CD14-positive monocyte (primary cell): ENCODE data around the gene SAMD5. TPM values are rescaled to one million over a fixed set of nuclear protein-coding genes. Genes with fewer than 3 reads are reported as not detected.

Source experiments
- DNase-seq, 3 donors: peaks; one replicate each; pipeline ENCODE4 v3.0.0-alpha.2; 2011 to 2022
- H2AFZ ChIP-seq: 2 replicates; pipeline ENCODE4 v1.6.0; 2012; ENCODE audit warnings: mild to moderate bottlenecking, low read depth, low read length, inconsistent platforms; ENCODE audit not compliant: insufficient read depth, poor library complexity, severe bottlenecking
- H3K27ac ChIP-seq, 2 donors: 1 replicate in 1 of 2; 2 replicates in 1 of 2; pipeline ENCODE4 v1.5.1; 2012 to 2013; ENCODE audit warnings: low read length in 2 of 2, control low read depth in 1 of 2, inconsistent platforms in 1 of 2, low read depth in 1 of 2, mild to moderate bottlenecking in 1 of 2
- H3K27me3 ChIP-seq, 2 donors: one replicate each; pipeline versions ENCODE4 v1.6.0 to v1.6.1; 2011 to 2013; ENCODE audit warnings: low read length in 2 of 2; ENCODE audit not compliant: control insufficient read depth in 2 of 2, insufficient read depth in 2 of 2
- H3K36me3 ChIP-seq, 2 donors: replicated peaks in 1 of 2; 1 replicate in 1 of 2; 2 replicates in 1 of 2; pipeline versions ENCODE4 v1.5.1 to v1.6.1; 2012 to 2013; ENCODE audit warnings: low read length in 2 of 2, control low read depth in 1 of 2, inconsistent platforms in 1 of 2, mild to moderate bottlenecking in 1 of 2; ENCODE audit not compliant: insufficient read depth in 2 of 2, control insufficient read depth in 1 of 2
- H3K4me1 ChIP-seq, 2 donors: 1 replicate in 1 of 2; 2 replicates in 1 of 2; pipeline versions ENCODE4 v1.5.1 to v1.6.1; 2012 to 2013; ENCODE audit warnings: low read length in 2 of 2, control low read depth in 1 of 2, inconsistent platforms in 1 of 2, mild to moderate bottlenecking in 1 of 2, moderate library complexity in 1 of 2; ENCODE audit not compliant: insufficient read depth in 2 of 2, control insufficient read depth in 1 of 2
- H3K4me2 ChIP-seq: replicated peaks from 2 replicates; pipeline ENCODE3; 2012; ENCODE audit warnings: low read length, moderate library complexity, mild to moderate bottlenecking; ENCODE audit not compliant: poor library complexity, severe bottlenecking; ENCODE audit errors: extremely low read depth
- H3K4me3 ChIP-seq, 3 experiments: fragments of 200-600 bp in 1 of 3; sonication (generic) in 1 of 3; replicated peaks in 1 of 3; 1 replicate in 2 of 3; 2 replicates in 1 of 3; pipeline ENCODE4 v1.5.1; 2011 to 2013; ENCODE audit warnings: low read length in 3 of 3, mild to moderate bottlenecking in 3 of 3, control low read depth in 2 of 3, low read depth in 2 of 3, inconsistent platforms in 1 of 3, moderate library complexity in 1 of 3
- H3K79me2 ChIP-seq: 2 replicates; pipeline ENCODE4 v1.6.0; 2012; ENCODE audit warnings: mild to moderate bottlenecking, control low read depth, inconsistent platforms, low read length, moderate library complexity; ENCODE audit not compliant: insufficient read depth
- H3K9ac ChIP-seq: 2 replicates; pipeline ENCODE4 v1.6.0; 2017; ENCODE audit warnings: low read length, mild to moderate bottlenecking; ENCODE audit not compliant: insufficient read depth, poor library complexity, severe bottlenecking
- H3K9me3 ChIP-seq, 2 donors: replicated peaks in 1 of 2; 1 replicate in 1 of 2; 2 replicates in 1 of 2; pipeline versions ENCODE4 v1.5.1 to v1.6.1; 2012 to 2013; ENCODE audit warnings: low read length in 2 of 2, control low read depth in 1 of 2; ENCODE audit not compliant: control insufficient read depth in 1 of 2, insufficient read depth in 1 of 2
- H4K20me1 ChIP-seq: 2 replicates; pipeline ENCODE4 v1.6.0; 2012; ENCODE audit warnings: mild to moderate bottlenecking, low read length, control low read depth, moderate library complexity; ENCODE audit not compliant: insufficient read depth
- H3K27ac Mint-ChIP-seq, 7 donors: one replicate each; pipeline ENCODE4 v1.8.0; 2020; ENCODE audit warnings: mild to moderate bottlenecking in 7 of 7, mixed read lengths in 7 of 7, moderate library complexity in 6 of 7, inconsistent platforms in 2 of 7
- H3K27me3 Mint-ChIP-seq, 3 donors: one replicate each; pipeline ENCODE4 v1.8.0; 2021 to 2022; ENCODE audit warnings: low read depth in 3 of 3, mild to moderate bottlenecking in 3 of 3, mixed read lengths in 3 of 3, moderate library complexity in 3 of 3, inconsistent platforms in 1 of 3
- H3K36me3 Mint-ChIP-seq, 2 donors: one replicate each; pipeline ENCODE4 v1.8.0; 2020; ENCODE audit warnings: mixed read lengths in 2 of 2, inconsistent platforms in 1 of 2, mild to moderate bottlenecking in 1 of 2
- H3K4me1 Mint-ChIP-seq: one replicate; pipeline ENCODE4 v1.8.0; 2020; ENCODE audit warnings: mild to moderate bottlenecking, mixed read lengths
- H3K4me3 Mint-ChIP-seq, 2 donors: one replicate each; pipeline ENCODE4 v1.8.0; 2020; ENCODE audit warnings: mild to moderate bottlenecking in 2 of 2, mixed read lengths in 2 of 2, moderate library complexity in 1 of 2
- H3K9me3 Mint-ChIP-seq, 7 donors: one replicate each; pipeline ENCODE4 v1.8.0; 2020 to 2022; ENCODE audit warnings: mixed read lengths in 7 of 7, mild to moderate bottlenecking in 6 of 7, moderate library complexity in 6 of 7, inconsistent platforms in 2 of 7
- CTCF ChIP-seq: fragments of 200-600 bp; IDR thresholded peaks from one replicate; pipeline ENCODE4 v1.8.0; 2022; ENCODE audit warnings: antibody characterized with exemption, mild to moderate bottlenecking
- WGBS: methylation state at CpG from one replicate; pipeline ENCODE4 v1.1.5; 2013; ENCODE audit warnings: missing lambda C conversion rate; ENCODE audit not compliant: insufficient coverage; 5-methylcytosine and 5-hydroxymethylcytosine counted together
- intact Hi-C, 2 donors: fragments of 100-400 bp; cut with micrococcal nuclease; formaldehyde crosslinking; loops; one replicate each; pipeline versions ENCODE4 v1.15.0 to v1.15.1; 2023
- polyA plus RNA-seq, 3 donors: library from polyadenylated mRNA; depleted of rRNA in 1 of 3; unstranded in 2 of 3; stranded (reverse) in 1 of 3; fragments of 300-500 nt in 2 of 3; fragments of >200 nt in 1 of 3; fragmentation: Illumina TruSeq in 2 of 3; gene quantifications; 1 replicate in 2 of 3; 2 replicates in 1 of 3; pipeline ENCODE4 v1.2.3, GENCODE V29; 2012 to 2021

The SAMD5 gene
- polyA plus RNA-seq, 3 donors, result not detected

DNA sequence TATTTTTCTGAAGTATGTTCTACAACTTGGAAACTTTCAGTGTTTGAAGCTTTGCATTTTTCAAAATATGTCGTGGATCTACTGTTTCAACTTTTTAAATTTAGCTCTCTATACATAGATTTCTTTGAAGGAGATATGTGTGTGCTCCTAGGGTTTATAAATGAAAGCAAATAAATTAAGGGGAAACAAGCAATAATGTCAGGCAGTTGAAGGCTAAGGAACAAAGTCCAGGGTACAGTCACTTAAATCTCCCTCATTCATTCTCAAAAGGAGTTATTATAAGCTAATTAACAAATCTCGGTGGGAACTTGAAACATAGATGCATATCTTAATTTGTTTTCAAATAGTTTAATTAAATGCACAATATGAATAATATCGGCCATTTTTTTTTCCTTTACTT is 79.4 kb downstream of the SAMD5 start:
- Histone ChIP-seq H3K79me2 (no peaks in the 10 kb centered on the region), H3K27ac (no peak overlapping the region), H3K4me3 (no peak overlapping the region), H3K27me3 (no peaks in the 10 kb centered on the region), H3K9ac (no peak overlapping the region), H2AFZ (no peak overlapping the region), H3K4me1 (no peaks in the 10 kb centered on the region), H3K36me3 (no peaks in the 10 kb centered on the region), H3K4me2 (no peak overlapping the region), H4K20me1 (no peaks in the 10 kb centered on the region), H3K9me3 (no peaks in the 10 kb centered on the region)
- WGBS, result no CpG with 5 or more reads among the region's 3 CpGs
- intact Hi-C loops, result no loop called here
- no peak overlapping the region for H3K4me3 Mint-ChIP-seq
- TF ChIP-seq CTCF, result no peak
- peaks cover 0 to 2% (median 0%) of the 10 kb centered on the region in 3 donors for H3K27me3 Mint-ChIP-seq
- no peak overlapping the region for H3K27ac Mint-ChIP-seq
- no peak for DNase-seq
- H3K9me3 Mint-ChIP-seq, result peaks cover 0 to 4% (median 0%) of the 10 kb centered on the region in 7 donors
- no peaks in the 10 kb centered on the region for H3K36me3 Mint-ChIP-seq
- H3K4me1 Mint-ChIP-seq, result no peaks in the 10 kb centered on the region

DNA sequence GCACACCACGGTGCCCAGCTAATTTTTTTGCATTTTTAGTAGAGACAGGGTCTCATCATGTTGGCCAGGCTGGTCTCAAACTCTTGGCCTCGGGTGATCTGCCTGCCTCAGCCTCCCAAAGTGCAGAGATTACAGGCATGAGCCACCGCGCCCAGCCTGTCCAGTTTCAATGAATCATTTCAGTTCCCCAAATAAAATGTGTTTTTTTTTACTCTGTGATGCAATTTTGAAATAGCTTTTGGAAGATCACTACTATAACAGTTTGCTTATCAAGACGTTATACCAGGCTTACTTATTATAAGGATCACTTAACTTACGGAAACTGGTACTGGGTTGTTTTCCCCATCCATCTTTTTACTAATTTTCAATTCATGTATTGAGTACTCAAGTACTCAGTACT is 80.0 kb downstream of the SAMD5 start:
- Mint-ChIP-seq H3K4me1 (no peaks in the 10 kb centered on the region), H3K4me3 (no peak overlapping the region), H3K9me3 (peaks cover 0 to 4% (median 0%) of the 10 kb centered on the region in 7 donors), H3K36me3 (no peaks in the 10 kb centered on the region), H3K27ac (no peak overlapping the region), H3K27me3 (peaks cover 0 to 2% (median 0%) of the 10 kb centered on the region in 3 donors)
- no peak for TF ChIP-seq CTCF
- H3K27me3 ChIP-seq, result no peaks in the 10 kb centered on the region
- WGBS, result 86% methylated on average over 2 of the region's 6 CpGs
- no peaks in the 10 kb centered on the region for H4K20me1 ChIP-seq
- intact Hi-C loops, result no loop called here
- H3K27ac ChIP-seq, result no peak overlapping the region
- no peaks in the 10 kb centered on the region for H3K4me1 ChIP-seq
- H3K4me2 ChIP-seq, result no peak overlapping the region
- H3K9ac ChIP-seq, result no peak overlapping the region
- no peaks in the 10 kb centered on the region for H3K9me3 ChIP-seq
- H2AFZ ChIP-seq, result no peak overlapping the region
- no peaks in the 10 kb centered on the region for H3K79me2 ChIP-seq
- no peak for DNase-seq
- H3K4me3 ChIP-seq, result no peak overlapping the region
- H3K36me3 ChIP-seq, result no peaks in the 10 kb centered on the region
